ENCODE measurements around the gene GNAQ.

DNA sequence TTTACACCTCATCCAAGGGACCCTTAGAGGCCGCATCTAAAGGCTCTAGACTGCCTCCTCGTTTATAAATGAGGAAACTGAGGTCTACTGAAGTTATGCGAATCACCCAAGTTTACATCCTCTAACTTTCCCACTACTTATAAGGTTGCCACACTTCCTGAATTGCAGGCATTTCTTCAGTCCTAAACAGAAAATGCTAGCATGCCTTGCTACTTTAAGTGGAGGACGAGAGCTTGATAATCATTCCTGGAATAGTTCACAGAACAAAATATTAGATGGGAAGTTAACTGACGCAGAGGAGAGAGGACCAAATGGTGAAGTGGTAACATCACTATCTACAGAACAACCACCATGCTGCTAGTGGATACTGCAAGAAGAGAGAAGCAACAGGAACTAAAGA lies 85.8 kb downstream of the GNAQ start:
- TF ChIP-seq EP300 (IDR thresholded peaks at IDR 0.05; ENCODE audit: borderline replicate concordance) = no peak
- no peak for TF ChIP-seq TAF1 (IDR thresholded peaks at IDR 0.05; ENCODE audit: low read depth)
- TF ChIP-seq RAD21 (IDR thresholded peaks at IDR 0.05; ENCODE audit: low read depth) = no peak
- TF ChIP-seq FOXM1 (IDR thresholded peaks at IDR 0.05; ENCODE audit: borderline replicate concordance, low read depth) = no peak
- no peak for TF ChIP-seq CEBPB (IDR thresholded peaks at IDR 0.05)
- TF ChIP-seq, protein P1, sequence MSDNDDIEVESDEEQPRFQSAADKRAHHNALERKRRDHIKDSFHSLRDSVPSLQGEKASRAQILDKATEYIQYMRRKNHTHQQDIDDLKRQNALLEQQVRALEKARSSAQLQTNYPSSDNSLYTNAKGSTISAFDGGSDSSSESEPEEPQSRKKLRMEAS (IDR thresholded peaks at IDR 0.05) = no peak

Data from Ishikawa (cell line).